Gastrocnemius medialis (tissue), 4 donors: ENCODE data around the gene GMNC.

Source experiments
- POLR2A ChIP-seq, 2 donors: fragments of 450-650 bp; IDR thresholded peaks; one replicate each; pipeline ENCODE4 v1.6.1; 2017; ENCODE audit warnings: antibody characterized with exemption in 2 of 2, mild to moderate bottlenecking in 2 of 2, moderate library complexity in 2 of 2
- TF ChIP-seq, protein P1 (sequence below), 5 experiments: fragments of 450-650 bp in 3 of 5; fragments of 200-600 bp in 2 of 5; sonication (generic) in 2 of 5; IDR thresholded peaks in 4 of 5; conservative IDR thresholded peaks in 1 of 5; 1 replicate in 4 of 5; 2 replicates in 1 of 5; pipeline ENCODE4 v1.5.1; 2016 to 2019; ENCODE audit warnings: antibody characterized with exemption in 5 of 5, mild to moderate bottlenecking in 3 of 5, moderate library complexity in 3 of 5

DNA sequence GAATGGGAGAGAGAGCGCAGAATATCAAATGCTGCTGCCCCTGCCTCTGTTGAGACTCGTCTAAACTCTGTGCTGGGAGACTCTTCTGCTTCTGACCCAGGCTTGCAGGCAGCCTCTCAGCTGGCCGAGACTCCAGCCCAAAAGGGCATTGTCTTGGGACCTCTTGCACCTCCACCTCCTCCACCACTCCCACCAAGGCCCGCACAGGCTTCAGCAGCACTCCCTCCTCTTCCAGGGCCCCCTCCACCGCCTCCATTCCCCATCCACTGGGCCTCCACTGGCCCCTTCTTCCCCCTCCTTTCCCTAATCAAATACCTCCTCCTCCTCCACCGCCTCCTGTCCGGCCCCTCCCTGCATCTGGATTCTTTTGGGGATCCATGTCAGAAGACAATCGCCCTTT lies 31.3 kb downstream of the GMNC start:
- TF ChIP-seq, protein P1, sequence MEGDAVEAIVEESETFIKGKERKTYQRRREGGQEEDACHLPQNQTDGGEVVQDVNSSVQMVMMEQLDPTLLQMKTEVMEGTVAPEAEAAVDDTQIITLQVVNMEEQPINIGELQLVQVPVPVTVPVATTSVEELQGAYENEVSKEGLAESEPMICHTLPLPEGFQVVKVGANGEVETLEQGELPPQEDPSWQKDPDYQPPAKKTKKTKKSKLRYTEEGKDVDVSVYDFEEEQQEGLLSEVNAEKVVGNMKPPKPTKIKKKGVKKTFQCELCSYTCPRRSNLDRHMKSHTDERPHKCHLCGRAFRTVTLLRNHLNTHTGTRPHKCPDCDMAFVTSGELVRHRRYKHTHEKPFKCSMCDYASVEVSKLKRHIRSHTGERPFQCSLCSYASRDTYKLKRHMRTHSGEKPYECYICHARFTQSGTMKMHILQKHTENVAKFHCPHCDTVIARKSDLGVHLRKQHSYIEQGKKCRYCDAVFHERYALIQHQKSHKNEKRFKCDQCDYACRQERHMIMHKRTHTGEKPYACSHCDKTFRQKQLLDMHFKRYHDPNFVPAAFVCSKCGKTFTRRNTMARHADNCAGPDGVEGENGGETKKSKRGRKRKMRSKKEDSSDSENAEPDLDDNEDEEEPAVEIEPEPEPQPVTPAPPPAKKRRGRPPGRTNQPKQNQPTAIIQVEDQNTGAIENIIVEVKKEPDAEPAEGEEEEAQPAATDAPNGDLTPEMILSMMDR (IDR thresholded peaks at IDR 0.05 in 4 of 5, conservative IDR thresholded peaks at IDR 0.05 in 1 of 5) = no peak
- no peak for TF ChIP-seq POLR2A (IDR thresholded peaks at IDR 0.05)
